OCI-LY3 (cell line): Measurements from ENCODE around the gene RNGTT.

Source experiments
- H2AFZ ChIP-seq: fragments of 200-600, 300-600 bp; shearing (Covaris generic); 2 replicates; pipeline ENCODE4 v1.6.0; 2014; ENCODE audit warnings: antibody characterized with exemption, low read depth, low read length
- H3K27ac ChIP-seq: fragments of 200-600, 300-600 bp; sonication (generic); 2 replicates; pipeline ENCODE4 v1.5.1; 2014; ENCODE audit warnings: mild to moderate bottlenecking, low read length, moderate library complexity, mixed read lengths
- H3K27me3 ChIP-seq: fragments of 200-600, 300-600 bp; sonication (generic); 2 replicates; pipeline ENCODE4 v1.6.1; 2014; ENCODE audit warnings: low read depth, low read length, mixed read lengths
- H3K36me3 ChIP-seq: fragments of 200-600, 300-600 bp; sonication (generic); replicated peaks from 2 replicates; pipeline ENCODE3; 2014; ENCODE audit warnings: low read depth, low read length, mixed read lengths
- H3K4me1 ChIP-seq: fragments of 300-600, 200-600 bp; sonication (generic); 2 replicates; pipeline ENCODE4 v1.6.1; 2014; ENCODE audit warnings: low read length, mixed read lengths
- H3K4me2 ChIP-seq: fragments of 200-600, 300-600 bp; sonication (generic); 2 replicates; pipeline ENCODE4 v1.6.1; 2014; ENCODE audit warnings: low read length, mixed read lengths
- H3K4me3 ChIP-seq: fragments of 300-600, 200-600 bp; sonication (generic); 2 replicates; pipeline ENCODE4 v1.5.1; 2014; ENCODE audit warnings: antibody characterized with exemption, mild to moderate bottlenecking, low read length, moderate library complexity
- H3K79me2 ChIP-seq: fragments of 300-600, 200-600 bp; shearing (Covaris generic); 2 replicates; pipeline ENCODE4 v1.6.1; 2014; ENCODE audit warnings: mild to moderate bottlenecking, low read length, mixed read lengths
- H3K9ac ChIP-seq: fragments of 300-600, 200-600 bp; shearing (Covaris generic); 2 replicates; pipeline ENCODE4 v1.6.0; 2014; ENCODE audit warnings: mild to moderate bottlenecking, low read length, moderate library complexity
- H3K9me3 ChIP-seq: fragments of 200-600, 300-600 bp; shearing (Covaris generic); 2 replicates; pipeline ENCODE4 v1.6.1; 2014; ENCODE audit warnings: low read length, mixed read lengths; ENCODE audit not compliant: insufficient read depth
- H4K20me1 ChIP-seq: fragments of 200-600, 300-600 bp; sonication (generic); 2 replicates; pipeline ENCODE4 v1.6.1; 2016; ENCODE audit warnings: low read length, mixed read lengths; ENCODE audit not compliant: insufficient read depth
- EZH2phosphoT487 ChIP-seq: fragments of 200-600 bp; shearing (Covaris generic); IDR thresholded peaks from 2 replicates; pipeline ENCODE4 v1.6.1; 2018; ENCODE audit warnings: antibody characterized with exemption, mixed run types, low read depth
- TF ChIP-seq, protein P1 (sequence below): fragments of 200-600, 300-600 bp; sonication (generic); IDR thresholded peaks from 2 replicates; pipeline ENCODE4 v1.5.1; 2014; ENCODE audit warnings: antibody characterized with exemption, low read length, low read depth

The RNGTT gene

GRCh38 chr6:88619951-88620350, 343.5 kb downstream of the RNGTT start:
- Histone ChIP-seq H3K9ac (no peak overlapping the region), H4K20me1 (no peaks in the 10 kb centered on the region), H3K9me3 (no peaks in the 10 kb centered on the region), H2AFZ (no peak overlapping the region), H3K79me2 (no peaks in the 10 kb centered on the region), H3K4me3 (no peak overlapping the region), H3K4me2 (no peak overlapping the region), H3K36me3 (no peaks in the 10 kb centered on the region), H3K27me3 (no peaks in the 10 kb centered on the region), H3K27ac (no peak overlapping the region), H3K4me1 (no peaks in the 10 kb centered on the region)
- no peak for TF ChIP-seq EZH2phosphoT487
- TF ChIP-seq, protein P1, sequence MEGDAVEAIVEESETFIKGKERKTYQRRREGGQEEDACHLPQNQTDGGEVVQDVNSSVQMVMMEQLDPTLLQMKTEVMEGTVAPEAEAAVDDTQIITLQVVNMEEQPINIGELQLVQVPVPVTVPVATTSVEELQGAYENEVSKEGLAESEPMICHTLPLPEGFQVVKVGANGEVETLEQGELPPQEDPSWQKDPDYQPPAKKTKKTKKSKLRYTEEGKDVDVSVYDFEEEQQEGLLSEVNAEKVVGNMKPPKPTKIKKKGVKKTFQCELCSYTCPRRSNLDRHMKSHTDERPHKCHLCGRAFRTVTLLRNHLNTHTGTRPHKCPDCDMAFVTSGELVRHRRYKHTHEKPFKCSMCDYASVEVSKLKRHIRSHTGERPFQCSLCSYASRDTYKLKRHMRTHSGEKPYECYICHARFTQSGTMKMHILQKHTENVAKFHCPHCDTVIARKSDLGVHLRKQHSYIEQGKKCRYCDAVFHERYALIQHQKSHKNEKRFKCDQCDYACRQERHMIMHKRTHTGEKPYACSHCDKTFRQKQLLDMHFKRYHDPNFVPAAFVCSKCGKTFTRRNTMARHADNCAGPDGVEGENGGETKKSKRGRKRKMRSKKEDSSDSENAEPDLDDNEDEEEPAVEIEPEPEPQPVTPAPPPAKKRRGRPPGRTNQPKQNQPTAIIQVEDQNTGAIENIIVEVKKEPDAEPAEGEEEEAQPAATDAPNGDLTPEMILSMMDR, result no peak

- no peaks in the 10 kb centered on the region for H4K20me1 ChIP-seq
- H3K9ac ChIP-seq, result no peak overlapping the region
- H3K9me3 ChIP-seq, result no peaks in the 10 kb centered on the region
- H2AFZ ChIP-seq, result no peak overlapping the region
- no peak overlapping the region for H3K27ac ChIP-seq
- peaks cover 8% of the 10 kb centered on the region for H3K36me3 ChIP-seq
- TF ChIP-seq, protein P1, result no peak
- no peak for TF ChIP-seq EZH2phosphoT487
- H3K4me2 ChIP-seq, result no peak overlapping the region
- no peaks in the 10 kb centered on the region for H3K79me2 ChIP-seq
- H3K4me1 ChIP-seq, result no peaks in the 10 kb centered on the region
- H3K27me3 ChIP-seq, result no peaks in the 10 kb centered on the region
- no peak overlapping the region for H3K4me3 ChIP-seq
Observed at GRCh38 chr6:88616380-88616779, 347.0 kb downstream of the RNGTT start.

- Histone ChIP-seq H3K36me3 (peaks cover 8% of the 10 kb centered on the region), H4K20me1 (no peaks in the 10 kb centered on the region), H3K79me2 (no peaks in the 10 kb centered on the region), H3K27me3 (no peaks in the 10 kb centered on the region), H3K4me2 (no peak overlapping the region), H3K27ac (no peak overlapping the region), H3K9ac (no peak overlapping the region), H3K9me3 (no peaks in the 10 kb centered on the region), H3K4me1 (no peaks in the 10 kb centered on the region), H2AFZ (no peak overlapping the region), H3K4me3 (no peak overlapping the region)
- TF ChIP-seq, protein P1, result no peak
- no peak for TF ChIP-seq EZH2phosphoT487
Observed at GRCh38 chr6:88614316-88614877, 349.0 kb downstream of the RNGTT start.

- Histone ChIP-seq H4K20me1 (no peaks in the 10 kb centered on the region), H3K27me3 (no peaks in the 10 kb centered on the region), H3K27ac (no peak overlapping the region), H3K9ac (no peak overlapping the region), H3K4me2 (no peak overlapping the region), H3K36me3 (peaks cover 8% of the 10 kb centered on the region), H3K4me1 (no peaks in the 10 kb centered on the region), H2AFZ (no peak overlapping the region), H3K9me3 (no peaks in the 10 kb centered on the region), H3K79me2 (no peaks in the 10 kb centered on the region), H3K4me3 (no peak overlapping the region)
- TF ChIP-seq EZH2phosphoT487, result no peak
- TF ChIP-seq, protein P1, result no peak
Observed at GRCh38 chr6:88612631-88613030, 350.8 kb downstream of the RNGTT start.
